HEK293T (cell line): Measurements from ENCODE around the gene LYRM1.

ENCODE experiments used
- ARNT ChIP-seq: fragments of 450-650 bp; IDR thresholded peaks from 2 replicates; pipeline ENCODE4 v1.6.1; 2017; ENCODE audit warnings: mild to moderate bottlenecking
- FOXA1 ChIP-seq: fragments of 450-650 bp; IDR thresholded peaks from 2 replicates; pipeline ENCODE4 v1.6.1; 2016; ENCODE audit warnings: mild to moderate bottlenecking
- FOXM1 ChIP-seq: fragments of 450-650 bp; IDR thresholded peaks from 2 replicates; pipeline ENCODE4 v1.6.1; 2017; ENCODE audit warnings: mild to moderate bottlenecking, borderline replicate concordance
- HDGF ChIP-seq: fragments of 450-650 bp; IDR thresholded peaks from 2 replicates; pipeline ENCODE4 v1.6.1; 2017; ENCODE audit warnings: antibody characterized with exemption, borderline replicate concordance
- L3MBTL2 ChIP-seq: fragments of 450-650 bp; conservative IDR thresholded peaks from 2 replicates; pipeline ENCODE4 v1.6.1; 2016; ENCODE audit warnings: mild to moderate bottlenecking
- NFRKB ChIP-seq: fragments of 450-650 bp; IDR thresholded peaks from 2 replicates; pipeline ENCODE4 v1.6.1; 2016; ENCODE audit warnings: mild to moderate bottlenecking, moderate library complexity
- PKNOX1 ChIP-seq: fragments of 450-650 bp; IDR thresholded peaks from 2 replicates; pipeline ENCODE4 v1.6.1; 2016
- SP1 ChIP-seq: fragments of 450-650 bp; IDR thresholded peaks from 2 replicates; pipeline ENCODE4 v1.6.1; 2017
- SUZ12 ChIP-seq: fragments of 450-650 bp; IDR thresholded peaks from 2 replicates; pipeline ENCODE4 v1.6.1; 2016; ENCODE audit warnings: mild to moderate bottlenecking

- no peak for TF ChIP-seq PKNOX1
- no peak for TF ChIP-seq ARNT
- no peak for TF ChIP-seq L3MBTL2
- no peak for TF ChIP-seq SUZ12
- no peak for TF ChIP-seq SP1
- no peak for TF ChIP-seq HDGF
- no peak for TF ChIP-seq FOXA1
- no peak for TF ChIP-seq NFRKB
- TF ChIP-seq FOXM1 = no peak
Measured at GRCh38 chr16:20902426-20902825, 1.9 kb downstream of the LYRM1 start.
